ENCODE data around the gene NBPF12. TPM values are rescaled to one million over a fixed set of nuclear protein-coding genes. Genes with fewer than 3 reads are reported as not detected.
"Not testable (repeated sequence)": the region's sequence is repeated elsewhere in the genome, so short reads cannot be mapped to it uniquely, and the experiment has no call there.

The NBPF12 gene
- total RNA-seq, 1 donor from 2014 or later, result 9.1 TPM

- not testable (repeated sequence) for H3K4me1 Mint-ChIP-seq; H3K27me3 Mint-ChIP-seq (ENCODE audit: insufficient read depth, low read depth); H3K4me3 ChIP-seq; H3K79me2 ChIP-seq (ENCODE audit: low read depth); H2AFZ ChIP-seq (replicated peaks); H4K20me1 ChIP-seq (ENCODE audit: low read depth); H3K36me3 Mint-ChIP-seq; H3K4me2 ChIP-seq; H3K27ac Mint-ChIP-seq; H3K27ac ChIP-seq; H3K4me1 ChIP-seq; DNase-seq (ENCODE audit: low spot score); H3K36me3 ChIP-seq; H3K27me3 ChIP-seq; H3F3A ChIP-seq (ENCODE audit: low read depth); H3K9me3 ChIP-seq (ENCODE audit: low read depth); H3K4me3 Mint-ChIP-seq; H3K9ac ChIP-seq
- H3K9me3 Mint-ChIP-seq, result peaks cover 13% of the 10 kb centered on the region
These were observed 70.4 kb downstream of the NBPF12 start for GRCh38 chr1:147008495-147008894.

DNA sequence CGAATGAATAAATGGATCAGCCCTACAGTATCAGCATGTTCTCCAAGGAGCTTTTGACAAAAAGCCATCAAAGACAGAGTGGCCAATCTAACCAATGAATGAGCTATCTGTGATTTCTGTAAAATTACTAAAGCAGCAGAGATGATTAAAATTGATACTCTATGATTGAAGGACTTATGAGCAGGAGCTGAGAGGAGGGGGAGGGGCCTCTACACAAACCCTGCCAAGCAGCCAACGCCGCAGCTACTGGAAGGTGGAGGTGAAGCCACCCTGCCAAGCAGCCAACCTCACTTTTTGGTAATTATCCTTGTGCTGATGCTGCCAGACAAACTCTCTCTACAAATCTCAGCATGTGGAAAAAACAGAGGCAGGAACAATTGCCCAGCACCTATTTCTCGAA lies 88.9 kb downstream of the NBPF12 start:
- not testable (repeated sequence) for H3K9me3 ChIP-seq (ENCODE audit: low read depth); DNase-seq (ENCODE audit: low spot score); H3K4me1 Mint-ChIP-seq; H3K4me3 ChIP-seq; H3K9ac ChIP-seq; H2AFZ ChIP-seq (replicated peaks); H3K4me3 Mint-ChIP-seq; H3K27me3 Mint-ChIP-seq (ENCODE audit: insufficient read depth, low read depth); H3K79me2 ChIP-seq (ENCODE audit: low read depth); H3K27me3 ChIP-seq; H3K27ac ChIP-seq; H4K20me1 ChIP-seq (ENCODE audit: low read depth); H3K36me3 ChIP-seq; H3K27ac Mint-ChIP-seq; H3F3A ChIP-seq (ENCODE audit: low read depth); H3K36me3 Mint-ChIP-seq; H3K4me1 ChIP-seq; H3K4me2 ChIP-seq; H3K9me3 Mint-ChIP-seq

GRCh38 chr1:147030066-147030653 lies 92.0 kb downstream of the NBPF12 start:
- not testable (repeated sequence) for H3K9ac ChIP-seq; H2AFZ ChIP-seq (replicated peaks); H3K36me3 Mint-ChIP-seq; H3K4me2 ChIP-seq; H3K27ac ChIP-seq; H3K27me3 Mint-ChIP-seq (ENCODE audit: insufficient read depth, low read depth); H3K4me3 ChIP-seq; H3K27me3 ChIP-seq; H3K36me3 ChIP-seq; H3K4me1 ChIP-seq; H3F3A ChIP-seq (ENCODE audit: low read depth); H3K79me2 ChIP-seq (ENCODE audit: low read depth); DNase-seq (ENCODE audit: low spot score); H3K9me3 ChIP-seq (ENCODE audit: low read depth); H3K4me1 Mint-ChIP-seq; H4K20me1 ChIP-seq (ENCODE audit: low read depth); H3K27ac Mint-ChIP-seq; H3K4me3 Mint-ChIP-seq; H3K9me3 Mint-ChIP-seq

DNA sequence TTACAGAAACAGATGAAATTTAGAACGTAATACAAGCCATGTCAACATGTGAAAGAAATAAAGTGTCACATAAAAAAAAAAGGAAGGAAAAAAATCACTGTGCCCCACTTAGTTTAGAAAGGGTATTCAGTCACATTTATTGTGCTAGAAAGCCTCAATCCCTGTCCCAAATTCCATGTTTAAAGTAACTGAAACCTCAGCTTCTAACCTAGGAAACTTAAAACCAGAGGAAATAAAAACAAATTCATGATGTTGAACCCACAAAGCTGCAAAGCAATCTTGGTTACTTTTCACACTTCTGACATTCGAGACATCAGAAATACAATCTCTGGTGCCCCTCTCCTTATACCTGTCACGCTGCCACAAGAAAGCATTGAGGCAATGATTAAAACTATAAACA lies 101.8 kb downstream of the NBPF12 start:
- TF ChIP-seq EZH2phosphoT487 (IDR thresholded peaks at IDR 0.05), result no peak
- TF ChIP-seq EZH2 (IDR thresholded peaks at IDR 0.05), result no peak
- TF ChIP-seq CTCF (IDR thresholded peaks at IDR 0.05), result no peak
- H3K79me2 ChIP-seq (ENCODE audit: low read depth), result no peaks in the 10 kb centered on the region
- no peaks in the 10 kb centered on the region for H3F3A ChIP-seq (ENCODE audit: low read depth)
- no peaks in the 10 kb centered on the region for H3K27me3 Mint-ChIP-seq (ENCODE audit: insufficient read depth, low read depth)
- H3K9me3 ChIP-seq (ENCODE audit: low read depth), result no peaks in the 10 kb centered on the region
- H3K4me3 Mint-ChIP-seq, result no peak overlapping the region
- no peak overlapping the region for H3K27ac ChIP-seq
- no peak overlapping the region for H3K9ac ChIP-seq
- H3K36me3 ChIP-seq, result no peaks in the 10 kb centered on the region
- H3K4me1 ChIP-seq, result no peaks in the 10 kb centered on the region
- H3K36me3 Mint-ChIP-seq, result no peaks in the 10 kb centered on the region
- H3K4me3 ChIP-seq, result no peak overlapping the region
- no peak overlapping the region for H3K27ac Mint-ChIP-seq
- peaks cover 4% of the 10 kb centered on the region for H3K27me3 ChIP-seq
- DNase-seq (ENCODE audit: low spot score), result no peak
- no peaks in the 10 kb centered on the region for H3K4me1 Mint-ChIP-seq
- no peaks in the 10 kb centered on the region for H4K20me1 ChIP-seq (ENCODE audit: low read depth)
- no peak overlapping the region for H2AFZ ChIP-seq (replicated peaks)
- no peak overlapping the region for H3K4me2 ChIP-seq
- H3K9me3 Mint-ChIP-seq, result no peaks in the 10 kb centered on the region

GRCh38 chr1:147042891-147043290 lies 104.8 kb downstream of the NBPF12 start:
- not testable (repeated sequence) for H3K27ac Mint-ChIP-seq; H3K27me3 Mint-ChIP-seq (ENCODE audit: insufficient read depth, low read depth)

GRCh38 chr1:147044511-147044910 lies 106.4 kb downstream of the NBPF12 start:
- H3K27ac Mint-ChIP-seq; H3K27me3 Mint-ChIP-seq (ENCODE audit: insufficient read depth, low read depth); H3F3A ChIP-seq (ENCODE audit: low read depth); H3K9me3 ChIP-seq (ENCODE audit: low read depth); H3K36me3 ChIP-seq; H3K4me3 ChIP-seq; H3K4me2 ChIP-seq; H3K27me3 ChIP-seq; H3K36me3 Mint-ChIP-seq; H3K4me1 ChIP-seq; H3K9me3 Mint-ChIP-seq; H3K79me2 ChIP-seq (ENCODE audit: low read depth); H2AFZ ChIP-seq (replicated peaks); DNase-seq (ENCODE audit: low spot score); H3K27ac ChIP-seq; H4K20me1 ChIP-seq (ENCODE audit: low read depth); H3K9ac ChIP-seq; H3K4me1 Mint-ChIP-seq; H3K4me3 Mint-ChIP-seq: not testable (repeated sequence)

More at GRCh38 chr1:147042891-147043290, 104.8 kb downstream of the NBPF12 start:
- H3K9me3 Mint-ChIP-seq; H3K9ac ChIP-seq; H3K4me1 ChIP-seq; H4K20me1 ChIP-seq (ENCODE audit: low read depth); H3K36me3 Mint-ChIP-seq; H3K4me3 Mint-ChIP-seq; H3K79me2 ChIP-seq (ENCODE audit: low read depth); H3K4me1 Mint-ChIP-seq; H3K36me3 ChIP-seq; H3F3A ChIP-seq (ENCODE audit: low read depth); H2AFZ ChIP-seq (replicated peaks); H3K9me3 ChIP-seq (ENCODE audit: low read depth); H3K27me3 ChIP-seq; H3K4me3 ChIP-seq; DNase-seq (ENCODE audit: low spot score); H3K4me2 ChIP-seq; H3K27ac ChIP-seq: not testable (repeated sequence)

Measured in neural progenitor cell (in vitro differentiated cells).